22Rv1 (cell line): Measurements from ENCODE around the gene STON2.
"Not testable (repeated sequence)": the region's sequence is repeated elsewhere in the genome, so short reads cannot be mapped to it uniquely, and the experiment has no call there.

Experiments used
- H3K27ac ChIP-seq: fragments of 450-650 bp; 2 replicates; pipeline ENCODE4 v1.5.1; 2017
- ZFX ChIP-seq: fragments of 450-650 bp; IDR thresholded peaks from 2 replicates; pipeline ENCODE4 v1.6.1; 2017; ENCODE audit warnings: antibody characterized with exemption, borderline replicate concordance
- TF ChIP-seq, protein P1 (sequence below): fragments of 450-650 bp; IDR thresholded peaks from 2 replicates; pipeline ENCODE4 v1.5.1; 2017; ENCODE audit warnings: mild to moderate bottlenecking

Gene STON2

DNA sequence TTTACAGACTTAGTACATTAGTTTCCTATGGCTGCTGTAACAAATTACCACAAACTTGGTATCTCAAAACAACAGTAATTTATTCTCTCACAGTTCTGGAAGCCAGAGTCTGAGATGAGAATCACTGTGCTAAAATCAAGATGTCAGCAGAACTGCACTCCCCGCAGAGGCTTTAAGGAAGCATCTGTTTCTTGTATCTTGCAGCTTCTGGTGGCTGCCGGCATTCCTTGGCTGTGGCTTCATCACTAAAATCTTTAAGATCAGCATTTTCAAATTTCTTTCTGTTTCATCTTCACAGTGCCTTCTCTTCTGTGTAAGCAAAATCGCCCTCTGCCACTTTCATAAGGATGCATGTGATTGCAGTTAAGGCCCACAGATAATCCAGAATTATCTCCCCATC lies 9.4 kb downstream of the STON2 start:
- no peak overlapping the region for H3K27ac ChIP-seq
- TF ChIP-seq ZFX = no peak
- TF ChIP-seq, protein P1, sequence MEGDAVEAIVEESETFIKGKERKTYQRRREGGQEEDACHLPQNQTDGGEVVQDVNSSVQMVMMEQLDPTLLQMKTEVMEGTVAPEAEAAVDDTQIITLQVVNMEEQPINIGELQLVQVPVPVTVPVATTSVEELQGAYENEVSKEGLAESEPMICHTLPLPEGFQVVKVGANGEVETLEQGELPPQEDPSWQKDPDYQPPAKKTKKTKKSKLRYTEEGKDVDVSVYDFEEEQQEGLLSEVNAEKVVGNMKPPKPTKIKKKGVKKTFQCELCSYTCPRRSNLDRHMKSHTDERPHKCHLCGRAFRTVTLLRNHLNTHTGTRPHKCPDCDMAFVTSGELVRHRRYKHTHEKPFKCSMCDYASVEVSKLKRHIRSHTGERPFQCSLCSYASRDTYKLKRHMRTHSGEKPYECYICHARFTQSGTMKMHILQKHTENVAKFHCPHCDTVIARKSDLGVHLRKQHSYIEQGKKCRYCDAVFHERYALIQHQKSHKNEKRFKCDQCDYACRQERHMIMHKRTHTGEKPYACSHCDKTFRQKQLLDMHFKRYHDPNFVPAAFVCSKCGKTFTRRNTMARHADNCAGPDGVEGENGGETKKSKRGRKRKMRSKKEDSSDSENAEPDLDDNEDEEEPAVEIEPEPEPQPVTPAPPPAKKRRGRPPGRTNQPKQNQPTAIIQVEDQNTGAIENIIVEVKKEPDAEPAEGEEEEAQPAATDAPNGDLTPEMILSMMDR = no peak

DNA sequence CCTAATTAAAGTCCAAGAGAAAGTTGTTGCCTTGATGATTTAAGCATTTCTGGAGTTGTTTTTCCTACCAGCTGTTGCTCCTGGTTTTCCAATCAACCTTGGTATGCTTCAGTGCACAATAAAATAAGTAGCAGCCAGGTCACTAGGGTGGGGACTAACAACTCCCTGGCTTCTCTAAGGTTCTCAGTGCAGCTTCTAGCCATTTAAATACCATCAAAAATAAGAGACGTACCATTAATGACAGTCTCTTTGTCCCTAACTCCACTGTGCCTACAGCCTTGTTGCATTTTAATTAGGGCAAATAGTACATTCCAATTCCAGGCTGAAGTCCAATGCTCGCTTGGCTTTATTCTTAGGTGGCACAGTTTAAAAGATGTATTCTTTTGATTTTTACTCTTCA lies 11.8 kb downstream of the STON2 start:
- TF ChIP-seq, protein P1 = no peak
- no peak for TF ChIP-seq ZFX
- no peak overlapping the region for H3K27ac ChIP-seq

DNA sequence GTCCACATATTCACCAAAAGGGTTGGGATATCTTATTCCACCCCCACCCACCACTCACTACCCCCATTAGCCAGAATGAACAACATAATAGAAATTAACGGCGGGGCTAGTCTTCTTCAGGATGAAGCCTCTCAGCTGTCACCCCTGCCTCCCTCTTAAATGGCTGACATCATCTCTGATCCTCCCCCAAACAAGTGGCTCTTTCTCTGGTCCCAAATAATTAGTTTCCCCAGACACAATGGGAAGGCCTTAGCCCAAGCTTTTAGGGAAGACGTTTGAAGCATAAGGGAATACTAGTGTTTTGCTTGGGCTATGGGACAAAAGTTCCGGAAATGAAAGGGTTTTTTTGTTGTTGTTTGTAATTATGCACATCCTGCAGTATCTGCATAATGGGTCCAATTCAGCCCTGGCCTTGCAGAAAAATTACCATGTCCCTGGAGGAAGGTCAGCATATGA lies 13.8 kb downstream of the STON2 start:
- no peak overlapping the region for H3K27ac ChIP-seq
- TF ChIP-seq, protein P1 = no peak
- TF ChIP-seq ZFX = no peak

DNA sequence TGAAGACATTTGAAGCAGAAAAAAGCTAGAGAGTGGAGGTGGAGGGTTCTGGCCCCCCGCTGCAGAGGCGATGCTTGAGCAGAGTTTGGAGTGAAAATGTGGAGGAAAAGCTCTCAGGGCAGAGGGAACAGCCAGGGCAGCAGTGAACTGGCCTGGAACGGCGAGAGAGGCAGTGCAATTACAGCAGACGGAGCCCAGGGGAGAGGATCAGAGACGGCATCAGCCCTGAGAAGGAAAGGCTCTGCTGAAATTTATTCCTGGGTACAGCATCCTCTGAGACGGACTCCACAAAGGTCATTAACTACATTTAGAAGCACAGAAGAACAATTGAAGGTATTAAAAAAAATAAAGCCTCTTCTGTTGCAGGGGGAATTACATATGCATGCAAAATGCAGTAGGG lies 14.2 kb downstream of the STON2 start:
- H3K27ac ChIP-seq = no peak overlapping the region
- TF ChIP-seq, protein P1 = no peak
- TF ChIP-seq ZFX = no peak

DNA sequence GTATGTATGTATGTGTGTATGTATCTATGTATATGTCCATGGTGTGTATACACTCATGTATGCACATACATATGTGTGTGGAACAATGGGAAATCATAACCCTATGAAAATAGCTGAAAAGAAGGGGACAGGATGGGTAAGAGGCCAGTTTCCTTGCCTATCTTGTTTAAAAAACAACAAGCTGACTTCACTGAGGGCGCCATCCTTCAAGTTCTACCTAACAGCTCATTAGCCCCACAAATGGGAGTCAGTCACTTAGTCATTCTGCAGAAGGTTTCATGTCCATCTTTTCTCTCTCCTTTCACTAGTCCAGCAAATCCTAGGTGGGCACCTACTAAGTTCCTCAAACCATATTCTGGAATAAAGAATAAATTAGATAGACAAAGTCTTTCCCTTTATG lies 14.7 kb downstream of the STON2 start:
- H3K27ac ChIP-seq = no peak overlapping the region
- TF ChIP-seq, protein P1 = no peak
- no peak for TF ChIP-seq ZFX

DNA sequence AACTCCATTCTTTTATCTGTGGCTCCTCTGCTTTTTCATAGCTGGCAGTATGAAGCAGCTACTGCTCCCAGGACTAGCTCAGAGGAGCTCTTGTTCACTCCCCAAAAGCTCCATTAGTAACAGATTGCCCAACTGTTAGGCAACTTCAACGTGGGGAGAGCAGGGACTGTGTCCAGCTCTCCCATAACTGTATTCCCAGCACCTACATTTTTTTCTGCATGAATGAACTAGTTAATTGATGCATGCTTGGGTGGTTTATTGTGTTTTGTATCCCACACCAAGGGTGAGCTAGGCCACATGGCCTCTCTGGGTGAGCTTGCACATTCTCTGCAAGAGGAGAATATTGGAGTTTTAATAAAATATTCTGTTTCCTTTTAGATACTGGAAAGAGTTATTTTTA lies 15.2 kb downstream of the STON2 start:
- no peak for TF ChIP-seq ZFX
- TF ChIP-seq, protein P1 = no peak
- H3K27ac ChIP-seq = peak overlapping the region; percentile 88; the same call in 1 of the 2 replicates

DNA sequence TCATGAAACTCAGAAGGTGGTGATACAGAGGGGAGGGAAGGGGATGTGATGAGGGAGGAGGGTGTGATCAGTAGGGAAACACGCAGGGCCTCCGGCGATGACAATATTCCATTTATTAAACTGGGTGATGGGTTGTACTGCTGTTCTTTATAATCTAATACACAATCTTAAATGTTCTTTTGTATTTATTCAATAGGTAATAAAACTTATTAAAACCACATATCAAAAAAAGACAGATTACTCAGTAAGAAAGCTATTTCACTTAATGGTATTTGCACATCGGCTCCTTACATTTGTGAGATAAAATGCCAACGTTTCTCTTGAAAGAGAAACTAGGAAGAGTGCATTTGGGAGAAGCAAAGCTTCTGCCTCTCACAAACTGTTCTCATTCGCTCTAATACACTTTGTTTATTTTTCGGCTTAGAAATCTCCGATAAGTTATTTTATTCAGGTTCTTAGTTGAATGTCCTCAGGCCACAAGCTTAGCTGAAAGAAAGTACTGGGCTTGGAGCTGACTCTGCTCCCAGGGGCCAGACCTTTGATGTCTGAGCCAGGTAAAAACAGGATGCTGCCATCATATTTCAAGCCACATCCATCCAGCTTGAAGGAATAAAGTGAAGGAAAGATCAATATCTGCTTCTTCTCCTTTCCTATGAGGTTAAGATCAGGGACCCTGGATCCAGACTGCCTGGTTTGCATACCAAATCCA lies 17.5 kb downstream of the STON2 start:
- TF ChIP-seq ZFX = no peak
- TF ChIP-seq, protein P1 = no peak
- H3K27ac ChIP-seq = peak overlapping the region; percentile 88

DNA sequence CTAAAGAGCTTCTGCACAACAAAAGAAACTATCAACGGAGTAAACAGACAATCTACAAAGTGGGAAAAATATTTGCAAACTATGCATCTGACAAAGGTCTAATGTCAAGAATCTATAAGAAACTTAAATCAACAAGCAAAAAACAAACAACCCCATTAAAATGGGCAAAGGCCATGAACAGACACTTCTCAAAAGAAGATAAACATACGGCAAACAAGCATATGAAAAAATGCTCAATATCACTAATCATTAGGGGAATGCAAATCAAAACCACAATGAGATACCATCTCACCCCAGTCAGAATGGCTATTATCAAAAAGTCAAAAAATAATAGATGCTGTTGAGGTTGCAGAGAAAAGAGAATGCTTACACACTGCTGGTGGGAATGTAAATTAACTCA lies 20.1 kb downstream of the STON2 start:
- H3K27ac ChIP-seq = not testable (repeated sequence)
